HepG2 (cell line): ENCODE measurements around the gene NEAT1. TPM values are rescaled to one million over a fixed set of nuclear protein-coding genes. Genes with fewer than 3 reads are reported as not detected.

Experiments
- BCLAF1 ChIP-seq: fragments of 450-650 bp; IDR thresholded peaks from 2 replicates; pipeline ENCODE4 v1.6.1; 2017; ENCODE audit warnings: mild to moderate bottlenecking
- NR2C2 ChIP-seq: sonication (generic); formaldehyde crosslinking; IDR thresholded peaks from 2 replicates; pipeline ENCODE4 v1.4.0; 2020; ENCODE audit warnings: missing genetic modification reagents, mild to moderate bottlenecking, moderate library complexity, borderline replicate concordance
- SMARCC2 ChIP-seq: fragments of 450-650 bp; IDR thresholded peaks from 2 replicates; pipeline ENCODE4 v1.6.1; 2017; ENCODE audit warnings: antibody characterized with exemption, mild to moderate bottlenecking
- ZNF17 ChIP-seq: sonication (generic); formaldehyde crosslinking; IDR thresholded peaks from 2 replicates; pipeline ENCODE4 v1.5.0; 2020; ENCODE audit warnings: mild to moderate bottlenecking, missing genetic modification reagents
- polyA plus RNA-seq, 8 experiments: library from polyadenylated mRNA; depleted of rRNA in 3 of 8; stranded (reverse) in 7 of 8; unstranded in 1 of 8; fragments of >200 nt; fragmentation: Illumina TruSeq in 4 of 8; extraction: Trizol in 4 of 8; gene quantifications; 2 replicates each; pipeline versions ENCODE4 v1.2.1 to v1.2.3, GENCODE V29; 2011 to 2016; ENCODE audit warnings: low read depth in 4 of 8, missing spikeins in 1 of 8, mixed read lengths in 1 of 8; ENCODE audit not compliant: insufficient read depth in 1 of 8
- total RNA-seq, 5 experiments: library from RNA; depleted of rRNA; stranded (reverse); fragments of >200 nt; fragmentation: Illumina TruSeq; extraction: Trizol; gene quantifications; 2 replicates each; pipeline ENCODE4 v1.2.3, GENCODE V29; 2016; ENCODE audit warnings: low read depth in 1 of 5
- TF ChIP-seq, protein P1 (sequence below): sonication (generic); formaldehyde crosslinking; IDR thresholded peaks from 2 replicates; pipeline ENCODE4 v1.5.1; 2020; ENCODE audit warnings: mild to moderate bottlenecking, missing genetic modification reagents, moderate library complexity
- TF ChIP-seq, protein P2 (sequence below): sonication (generic); formaldehyde crosslinking; IDR thresholded peaks from 2 replicates; pipeline ENCODE4 v1.5.1; 2020; ENCODE audit warnings: mild to moderate bottlenecking, moderate library complexity, missing genetic modification reagents
- TF ChIP-seq, protein P3 (sequence below): sonication (generic); formaldehyde crosslinking; IDR thresholded peaks from 2 replicates; pipeline ENCODE4 v1.5.0; 2020; ENCODE audit warnings: missing genetic modification reagents, mild to moderate bottlenecking, borderline replicate concordance
- TF ChIP-seq, protein P4 (sequence below): sonication (generic); IDR thresholded peaks from 2 replicates; pipeline ENCODE4 v1.6.1; 2016; ENCODE audit warnings: low read depth, borderline replicate concordance
- TF ChIP-seq, protein P5 (sequence below): sonication (generic); formaldehyde crosslinking; IDR thresholded peaks from 2 replicates; pipeline ENCODE4 v1.4.0; 2020; ENCODE audit warnings: missing genetic modification reagents, borderline replicate concordance

The NEAT1 gene
- total and polyA plus RNA-seq, 2 of the 13 experiments (the other 11 are each of a cell fraction or from before 2014, with no cell fraction given): 20.5 to 41.2 TPM

DNA sequence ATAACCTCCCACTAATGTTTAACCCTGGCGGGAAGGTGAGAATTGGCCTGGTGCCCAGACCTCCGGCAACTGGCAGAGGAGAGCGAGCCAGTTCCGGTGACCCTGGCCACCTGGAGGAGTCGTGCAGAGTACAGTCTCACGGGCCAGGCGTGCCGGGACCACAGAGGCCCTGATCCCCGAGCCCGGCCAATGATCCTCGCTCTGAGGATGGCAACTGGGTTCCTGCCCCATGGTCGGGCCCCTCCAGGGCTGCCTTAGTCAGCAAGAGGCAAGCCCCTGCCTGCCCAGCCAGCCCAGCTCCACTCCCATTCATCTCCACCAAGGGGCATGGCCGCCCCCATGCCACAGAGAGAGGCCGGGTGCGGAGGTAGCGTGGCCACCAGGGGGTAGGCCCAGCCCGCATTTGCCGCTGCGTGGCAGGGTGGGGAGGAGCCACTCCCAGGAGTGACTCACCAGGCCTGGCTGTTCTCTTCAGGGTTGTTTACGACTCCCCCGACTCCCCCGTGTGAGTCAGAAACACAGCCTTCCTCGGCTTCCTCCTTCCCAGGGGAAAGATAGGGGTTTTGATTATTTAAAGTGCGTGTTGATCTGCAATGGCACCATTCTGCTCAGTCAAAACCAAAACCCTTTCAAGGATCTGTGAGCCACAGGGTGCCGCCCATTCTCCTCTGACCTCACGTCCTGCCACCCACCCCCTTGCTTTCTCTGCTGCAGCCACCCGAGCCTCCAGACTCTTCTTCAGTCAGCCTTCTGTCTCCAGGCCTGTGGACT is 40.4 kb upstream of the NEAT1 start, which contains the start of gene SLC25A45 (continued):
- TF ChIP-seq, protein P1, sequence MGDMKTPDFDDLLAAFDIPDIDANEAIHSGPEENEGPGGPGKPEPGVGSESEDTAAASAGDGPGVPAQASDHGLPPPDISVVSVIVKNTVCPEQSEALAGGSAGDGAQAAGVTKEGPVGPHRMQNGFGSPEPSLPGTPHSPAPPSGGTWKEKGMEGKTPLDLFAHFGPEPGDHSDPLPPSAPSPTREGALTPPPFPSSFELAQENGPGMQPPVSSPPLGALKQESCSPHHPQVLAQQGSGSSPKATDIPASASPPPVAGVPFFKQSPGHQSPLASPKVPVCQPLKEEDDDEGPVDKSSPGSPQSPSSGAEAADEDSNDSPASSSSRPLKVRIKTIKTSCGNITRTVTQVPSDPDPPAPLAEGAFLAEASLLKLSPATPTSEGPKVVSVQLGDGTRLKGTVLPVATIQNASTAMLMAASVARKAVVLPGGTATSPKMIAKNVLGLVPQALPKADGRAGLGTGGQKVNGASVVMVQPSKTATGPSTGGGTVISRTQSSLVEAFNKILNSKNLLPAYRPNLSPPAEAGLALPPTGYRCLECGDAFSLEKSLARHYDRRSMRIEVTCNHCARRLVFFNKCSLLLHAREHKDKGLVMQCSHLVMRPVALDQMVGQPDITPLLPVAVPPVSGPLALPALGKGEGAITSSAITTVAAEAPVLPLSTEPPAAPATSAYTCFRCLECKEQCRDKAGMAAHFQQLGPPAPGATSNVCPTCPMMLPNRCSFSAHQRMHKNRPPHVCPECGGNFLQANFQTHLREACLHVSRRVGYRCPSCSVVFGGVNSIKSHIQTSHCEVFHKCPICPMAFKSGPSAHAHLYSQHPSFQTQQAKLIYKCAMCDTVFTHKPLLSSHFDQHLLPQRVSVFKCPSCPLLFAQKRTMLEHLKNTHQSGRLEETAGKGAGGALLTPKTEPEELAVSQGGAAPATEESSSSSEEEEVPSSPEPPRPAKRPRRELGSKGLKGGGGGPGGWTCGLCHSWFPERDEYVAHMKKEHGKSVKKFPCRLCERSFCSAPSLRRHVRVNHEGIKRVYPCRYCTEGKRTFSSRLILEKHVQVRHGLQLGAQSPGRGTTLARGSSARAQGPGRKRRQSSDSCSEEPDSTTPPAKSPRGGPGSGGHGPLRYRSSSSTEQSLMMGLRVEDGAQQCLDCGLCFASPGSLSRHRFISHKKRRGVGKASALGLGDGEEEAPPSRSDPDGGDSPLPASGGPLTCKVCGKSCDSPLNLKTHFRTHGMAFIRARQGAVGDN (CRISPR knock-in tag): peak; percentile 97
- TF ChIP-seq ZNF17 (CRISPR knock-in tag) (0 out of 2 replicates have a peak, but pooled peaks have one; percentile 52), BCLAF1 (no peak), NR2C2 (CRISPR knock-in tag) (peak; percentile 67), SMARCC2 (no peak)
- TF ChIP-seq, protein P2, sequence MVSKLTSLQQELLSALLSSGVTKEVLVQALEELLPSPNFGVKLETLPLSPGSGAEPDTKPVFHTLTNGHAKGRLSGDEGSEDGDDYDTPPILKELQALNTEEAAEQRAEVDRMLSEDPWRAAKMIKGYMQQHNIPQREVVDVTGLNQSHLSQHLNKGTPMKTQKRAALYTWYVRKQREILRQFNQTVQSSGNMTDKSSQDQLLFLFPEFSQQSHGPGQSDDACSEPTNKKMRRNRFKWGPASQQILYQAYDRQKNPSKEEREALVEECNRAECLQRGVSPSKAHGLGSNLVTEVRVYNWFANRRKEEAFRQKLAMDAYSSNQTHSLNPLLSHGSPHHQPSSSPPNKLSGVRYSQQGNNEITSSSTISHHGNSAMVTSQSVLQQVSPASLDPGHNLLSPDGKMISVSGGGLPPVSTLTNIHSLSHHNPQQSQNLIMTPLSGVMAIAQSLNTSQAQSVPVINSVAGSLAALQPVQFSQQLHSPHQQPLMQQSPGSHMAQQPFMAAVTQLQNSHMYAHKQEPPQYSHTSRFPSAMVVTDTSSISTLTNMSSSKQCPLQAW (CRISPR knock-in tag): peak; percentile 99
- TF ChIP-seq, protein P3, sequence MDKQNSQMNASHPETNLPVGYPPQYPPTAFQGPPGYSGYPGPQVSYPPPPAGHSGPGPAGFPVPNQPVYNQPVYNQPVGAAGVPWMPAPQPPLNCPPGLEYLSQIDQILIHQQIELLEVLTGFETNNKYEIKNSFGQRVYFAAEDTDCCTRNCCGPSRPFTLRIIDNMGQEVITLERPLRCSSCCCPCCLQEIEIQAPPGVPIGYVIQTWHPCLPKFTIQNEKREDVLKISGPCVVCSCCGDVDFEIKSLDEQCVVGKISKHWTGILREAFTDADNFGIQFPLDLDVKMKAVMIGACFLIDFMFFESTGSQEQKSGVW (CRISPR knock-in tag): no peak
- TF ChIP-seq, protein P4, sequence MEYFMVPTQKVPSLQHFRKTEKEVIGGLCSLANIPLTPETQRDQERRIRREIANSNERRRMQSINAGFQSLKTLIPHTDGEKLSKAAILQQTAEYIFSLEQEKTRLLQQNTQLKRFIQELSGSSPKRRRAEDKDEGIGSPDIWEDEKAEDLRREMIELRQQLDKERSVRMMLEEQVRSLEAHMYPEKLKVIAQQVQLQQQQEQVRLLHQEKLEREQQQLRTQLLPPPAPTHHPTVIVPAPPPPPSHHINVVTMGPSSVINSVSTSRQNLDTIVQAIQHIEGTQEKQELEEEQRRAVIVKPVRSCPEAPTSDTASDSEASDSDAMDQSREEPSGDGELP: peak; percentile 84
- TF ChIP-seq, protein P5, sequence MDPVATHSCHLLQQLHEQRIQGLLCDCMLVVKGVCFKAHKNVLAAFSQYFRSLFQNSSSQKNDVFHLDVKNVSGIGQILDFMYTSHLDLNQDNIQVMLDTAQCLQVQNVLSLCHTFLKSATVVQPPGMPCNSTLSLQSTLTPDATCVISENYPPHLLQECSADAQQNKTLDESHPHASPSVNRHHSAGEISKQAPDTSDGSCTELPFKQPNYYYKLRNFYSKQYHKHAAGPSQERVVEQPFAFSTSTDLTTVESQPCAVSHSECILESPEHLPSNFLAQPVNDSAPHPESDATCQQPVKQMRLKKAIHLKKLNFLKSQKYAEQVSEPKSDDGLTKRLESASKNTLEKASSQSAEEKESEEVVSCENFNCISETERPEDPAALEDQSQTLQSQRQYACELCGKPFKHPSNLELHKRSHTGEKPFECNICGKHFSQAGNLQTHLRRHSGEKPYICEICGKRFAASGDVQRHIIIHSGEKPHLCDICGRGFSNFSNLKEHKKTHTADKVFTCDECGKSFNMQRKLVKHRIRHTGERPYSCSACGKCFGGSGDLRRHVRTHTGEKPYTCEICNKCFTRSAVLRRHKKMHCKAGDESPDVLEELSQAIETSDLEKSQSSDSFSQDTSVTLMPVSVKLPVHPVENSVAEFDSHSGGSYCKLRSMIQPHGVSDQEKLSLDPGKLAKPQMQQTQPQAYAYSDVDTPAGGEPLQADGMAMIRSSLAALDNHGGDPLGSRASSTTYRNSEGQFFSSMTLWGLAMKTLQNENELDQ (CRISPR knock-in tag): no peak
